HG02798 (cell line): ENCODE measurements around the gene EI24.

ENCODE experiments used
- ATAC-seq: cut with Tn5 transposase; IDR thresholded peaks from one replicate; pipeline ENCODE4 v1.9.1; 2021; ENCODE audit warnings: mild to moderate bottlenecking; ENCODE audit not compliant: unreplicated experiment, poor library complexity

The EI24 gene

DNA sequence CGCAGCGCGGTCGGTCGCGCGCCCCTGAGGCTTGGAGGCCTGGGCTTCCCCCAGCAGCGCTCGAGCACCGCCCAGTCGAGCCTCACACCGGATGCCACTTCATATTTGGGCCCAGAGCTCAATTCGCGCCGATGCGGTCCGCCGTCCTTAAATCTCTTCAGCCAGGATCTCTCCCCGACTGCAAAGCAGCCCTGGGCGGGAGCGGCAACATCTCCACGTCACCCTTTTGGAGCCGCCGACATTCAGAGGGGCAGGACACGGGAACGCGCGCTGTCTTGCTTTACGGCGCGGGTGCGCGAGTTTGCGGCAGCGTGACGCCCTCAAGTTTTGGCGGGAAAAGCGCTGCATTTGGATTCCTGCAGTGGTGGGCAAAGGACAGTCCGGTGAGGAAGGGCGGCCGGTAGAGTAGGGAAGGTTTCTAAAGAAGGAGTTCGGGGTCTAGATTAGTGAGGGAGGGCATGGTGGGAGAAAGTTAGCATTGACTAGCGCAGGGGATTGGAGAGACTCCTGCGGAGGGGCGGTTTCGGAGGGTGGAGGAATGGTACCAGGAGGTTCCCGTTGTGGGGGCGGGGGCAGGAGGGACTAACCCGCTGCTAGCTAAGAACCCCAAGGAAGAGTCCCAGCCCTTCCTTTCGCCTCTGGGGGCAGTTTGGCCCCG lies 56.5 kb downstream of the EI24 start:
- peak; percentile 90 for ATAC-seq

DNA sequence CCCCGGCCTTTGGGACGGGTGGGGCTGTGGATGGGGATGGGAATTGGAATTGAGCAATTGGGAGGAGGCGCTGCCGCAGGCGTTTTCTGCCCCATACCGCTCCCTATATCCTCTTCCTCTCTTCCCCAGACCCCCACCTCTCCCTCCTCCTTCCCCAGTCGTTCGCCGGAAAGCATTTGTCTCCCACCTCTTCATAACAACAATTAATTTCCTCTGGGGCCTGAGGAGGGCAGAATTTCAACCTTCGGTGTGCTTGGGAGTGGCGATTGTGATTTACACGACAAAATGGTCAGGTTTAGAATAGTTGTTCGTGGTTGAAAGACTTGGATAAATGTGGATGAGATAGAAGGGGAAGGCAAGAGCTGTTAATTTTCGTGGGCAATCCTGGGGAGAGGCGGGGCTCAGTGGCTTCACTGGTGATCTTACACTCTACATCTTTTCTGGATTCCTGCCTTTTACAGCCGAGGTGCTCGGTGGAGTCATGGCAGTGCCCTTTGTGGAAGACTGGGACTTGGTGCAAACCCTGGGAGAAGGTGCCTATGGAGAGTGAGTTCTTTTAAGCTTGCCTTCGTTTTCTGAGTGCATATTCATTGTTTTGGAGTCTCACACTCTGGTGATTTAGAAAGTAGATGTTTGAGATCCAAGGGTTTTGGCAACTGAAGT lies 57.1 kb downstream of the EI24 start:
- ATAC-seq: peak; percentile 18

DNA sequence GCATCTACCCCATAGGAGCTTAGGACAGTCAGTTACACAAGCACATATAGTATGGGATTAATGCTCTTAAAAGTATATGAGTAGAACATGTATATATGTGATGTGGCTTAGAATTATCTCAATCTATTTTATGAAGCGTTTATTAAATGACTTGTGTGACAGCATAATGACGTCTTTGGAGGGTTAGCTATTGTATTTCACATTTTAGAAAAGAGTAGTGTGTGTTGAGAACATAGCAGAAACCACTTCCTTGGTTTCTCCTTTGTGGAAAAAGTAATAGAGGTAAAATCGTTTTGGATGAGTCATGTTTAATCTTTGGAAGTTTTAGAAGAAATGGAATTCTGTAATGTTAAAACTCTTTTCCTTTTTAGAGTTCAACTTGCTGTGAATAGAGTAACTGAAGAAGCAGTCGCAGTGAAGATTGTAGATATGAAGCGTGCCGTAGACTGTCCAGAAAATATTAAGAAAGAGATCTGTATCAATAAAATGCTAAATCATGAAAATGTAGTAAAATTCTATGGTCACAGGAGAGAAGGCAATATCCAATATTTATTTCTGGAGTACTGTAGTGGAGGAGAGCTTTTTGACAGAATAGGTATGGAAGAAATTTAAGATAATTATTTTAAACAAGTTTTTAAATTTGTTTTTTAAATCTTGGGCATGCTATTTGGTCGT lies 58.1 kb downstream of the EI24 start:
- no peak for ATAC-seq
